Brain microvascular endothelial cell (primary cell): ENCODE results near the gene CHCHD3.

Source experiments
- DNase-seq: peaks from one replicate; pipeline ENCODE4 v3.0.0-alpha.2; 2020
- H3K27ac ChIP-seq: fragments of 250-450 bp; sonication (Bioruptor Pico); 2 replicates; pipeline ENCODE4 v1.5.1; 2020; ENCODE audit warnings: mild to moderate bottlenecking, moderate library complexity
- H3K27me3 ChIP-seq: fragments of 250-450 bp; sonication (Bioruptor Pico); replicated peaks from 2 replicates; pipeline ENCODE4 v1.5.1; 2020; ENCODE audit warnings: mild to moderate bottlenecking
- H3K36me3 ChIP-seq: fragments of 250-450 bp; sonication (Bioruptor Pico); replicated peaks from 2 replicates; pipeline ENCODE4 v1.5.1; 2020; ENCODE audit warnings: mild to moderate bottlenecking
- H3K4me3 ChIP-seq: 2 replicates; pipeline ENCODE4 v1.5.1; 2011; ENCODE audit warnings: low read depth, mild to moderate bottlenecking, control low read depth, low read length, moderate library complexity
- in situ Hi-C: cut with HindIII; loops from 2 replicates; pipeline ENCODE4 v1.10.0; 2017; ENCODE audit warnings: low sequenced_read_pairs, low pct_ligation_motif_present
- TF ChIP-seq, protein P1 (sequence below): IDR thresholded peaks from 2 replicates; pipeline ENCODE4 v1.5.1; 2011; ENCODE audit warnings: low read depth, mild to moderate bottlenecking, moderate library complexity, low read length, control low read depth, inconsistent platforms; ENCODE audit errors: missing control alignments

CHCHD3 gene

DNA sequence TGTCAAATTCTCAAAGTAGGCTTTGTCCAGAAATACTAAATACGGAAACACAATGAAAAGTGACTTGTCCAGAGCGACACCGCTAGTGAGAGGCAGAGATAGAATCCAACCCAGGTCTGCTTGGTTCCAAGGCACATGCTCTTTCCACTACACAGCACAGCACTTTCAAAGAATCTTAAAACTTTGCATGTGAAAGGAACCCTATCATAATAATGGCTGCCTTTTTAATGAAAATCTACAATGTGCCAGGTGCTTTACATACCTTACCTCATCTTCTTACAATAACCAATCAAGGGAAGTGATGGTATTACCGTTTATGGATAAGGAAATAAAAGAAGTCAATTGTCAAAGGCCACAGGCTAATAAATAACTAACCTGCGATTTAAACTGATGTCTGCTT, 2.6 kb downstream of the CHCHD3 start:
- Histone ChIP-seq H3K36me3 (no peaks in the 10 kb centered on the region), H3K4me3 (no peak overlapping the region), H3K27me3 (no peaks in the 10 kb centered on the region), H3K27ac (no peak overlapping the region)
- no peak for DNase-seq
- in situ Hi-C loops: no loop called here
- TF ChIP-seq, protein P1, sequence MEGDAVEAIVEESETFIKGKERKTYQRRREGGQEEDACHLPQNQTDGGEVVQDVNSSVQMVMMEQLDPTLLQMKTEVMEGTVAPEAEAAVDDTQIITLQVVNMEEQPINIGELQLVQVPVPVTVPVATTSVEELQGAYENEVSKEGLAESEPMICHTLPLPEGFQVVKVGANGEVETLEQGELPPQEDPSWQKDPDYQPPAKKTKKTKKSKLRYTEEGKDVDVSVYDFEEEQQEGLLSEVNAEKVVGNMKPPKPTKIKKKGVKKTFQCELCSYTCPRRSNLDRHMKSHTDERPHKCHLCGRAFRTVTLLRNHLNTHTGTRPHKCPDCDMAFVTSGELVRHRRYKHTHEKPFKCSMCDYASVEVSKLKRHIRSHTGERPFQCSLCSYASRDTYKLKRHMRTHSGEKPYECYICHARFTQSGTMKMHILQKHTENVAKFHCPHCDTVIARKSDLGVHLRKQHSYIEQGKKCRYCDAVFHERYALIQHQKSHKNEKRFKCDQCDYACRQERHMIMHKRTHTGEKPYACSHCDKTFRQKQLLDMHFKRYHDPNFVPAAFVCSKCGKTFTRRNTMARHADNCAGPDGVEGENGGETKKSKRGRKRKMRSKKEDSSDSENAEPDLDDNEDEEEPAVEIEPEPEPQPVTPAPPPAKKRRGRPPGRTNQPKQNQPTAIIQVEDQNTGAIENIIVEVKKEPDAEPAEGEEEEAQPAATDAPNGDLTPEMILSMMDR: no peak

DNA sequence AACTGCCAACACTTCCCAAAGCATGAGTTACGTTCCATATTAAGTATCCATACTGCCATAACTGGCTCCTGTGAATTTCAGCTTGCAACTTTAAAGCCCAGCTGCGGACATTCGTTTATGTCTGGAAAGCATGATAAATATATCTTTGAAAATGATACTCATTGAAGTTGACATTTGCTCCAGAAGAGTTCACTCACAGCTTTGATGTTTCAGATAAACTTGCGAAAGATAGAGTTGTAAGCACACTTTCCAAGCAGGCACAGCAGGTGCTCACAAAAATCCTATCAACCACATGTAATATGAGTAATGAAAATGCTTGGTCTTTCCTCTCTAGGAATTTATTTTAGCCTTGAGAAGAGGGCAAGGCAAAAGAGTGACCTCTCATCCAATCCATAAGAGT, 4.5 kb downstream of the CHCHD3 start:
- no peaks in the 10 kb centered on the region for H3K27me3 ChIP-seq
- H3K4me3 ChIP-seq: no peak overlapping the region
- in situ Hi-C loops: no loop called here
- no peak for DNase-seq
- TF ChIP-seq, protein P1: no peak
- H3K36me3 ChIP-seq: no peaks in the 10 kb centered on the region
- no peak overlapping the region for H3K27ac ChIP-seq

DNA sequence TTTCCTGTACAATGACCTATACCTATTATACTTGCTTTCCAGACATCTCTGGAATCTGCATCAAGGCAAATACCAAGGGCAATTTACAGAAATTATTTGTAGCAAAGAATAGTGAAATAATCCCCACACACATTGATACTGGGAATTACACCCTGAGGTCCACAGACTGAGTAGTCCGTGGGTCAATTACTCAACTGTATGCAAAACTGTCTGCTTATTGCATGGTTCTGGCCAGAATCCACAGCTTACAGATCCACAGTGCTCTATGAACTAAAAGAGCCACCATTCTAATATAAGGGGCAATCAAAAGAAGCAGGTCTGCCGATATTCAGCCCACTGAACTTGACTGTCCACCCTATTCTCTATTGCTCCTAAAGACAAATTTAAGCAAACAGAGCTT, 5.7 kb downstream of the CHCHD3 start:
- Histone ChIP-seq H3K4me3 (no peak overlapping the region), H3K36me3 (no peaks in the 10 kb centered on the region), H3K27ac (no peak overlapping the region), H3K27me3 (no peaks in the 10 kb centered on the region)
- in situ Hi-C loops: no loop called here
- no peak for DNase-seq
- TF ChIP-seq, protein P1: no peak

DNA sequence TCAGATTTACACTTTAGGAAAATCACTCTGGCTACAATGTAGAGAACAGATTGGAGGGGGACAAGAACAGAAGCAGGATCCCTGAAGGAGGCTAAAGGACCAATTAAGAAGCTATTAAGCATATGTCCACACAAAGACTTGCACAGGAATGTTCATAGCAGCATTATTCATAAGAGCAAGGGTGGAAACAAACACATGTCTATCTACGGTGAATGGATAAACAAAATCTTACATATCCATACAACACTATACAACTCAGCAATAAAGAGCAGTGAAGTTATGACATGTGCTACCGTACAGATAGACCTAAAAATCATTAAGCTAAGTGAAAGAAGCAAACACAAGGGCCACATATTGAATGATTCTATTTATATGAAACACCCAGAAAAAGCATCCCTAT, 10.4 kb downstream of the CHCHD3 start:
- no peak for DNase-seq
- in situ Hi-C loops: no loop called here
- Histone ChIP-seq H3K4me3 (no peak overlapping the region), H3K27ac (no peak overlapping the region), H3K27me3 (no peaks in the 10 kb centered on the region), H3K36me3 (no peaks in the 10 kb centered on the region)
- TF ChIP-seq, protein P1: no peak

DNA sequence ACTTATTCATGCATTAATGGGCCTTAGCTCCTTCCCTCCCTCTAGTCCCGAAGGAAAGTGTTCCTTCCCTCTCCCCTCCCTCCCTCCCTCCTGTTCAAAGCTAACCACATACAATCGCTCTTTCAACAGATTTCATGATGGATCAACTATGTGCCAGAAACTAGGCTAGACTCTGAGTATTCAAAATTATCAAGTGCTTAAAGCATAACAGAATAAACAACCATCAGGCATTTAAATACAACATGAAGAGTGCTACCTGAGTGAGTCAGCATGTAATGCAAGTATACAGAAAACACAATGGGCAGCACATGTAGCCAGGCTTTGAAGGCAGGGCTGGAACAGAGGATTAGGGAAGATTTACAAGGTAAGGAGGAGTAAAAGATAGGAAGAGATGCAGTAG, 11.3 kb downstream of the CHCHD3 start:
- TF ChIP-seq, protein P1: no peak
- Histone ChIP-seq H3K36me3 (no peaks in the 10 kb centered on the region), H3K27ac (no peak overlapping the region), H3K27me3 (no peaks in the 10 kb centered on the region), H3K4me3 (no peak overlapping the region)
- in situ Hi-C loops: no loop called here
- DNase-seq: no peak

DNA sequence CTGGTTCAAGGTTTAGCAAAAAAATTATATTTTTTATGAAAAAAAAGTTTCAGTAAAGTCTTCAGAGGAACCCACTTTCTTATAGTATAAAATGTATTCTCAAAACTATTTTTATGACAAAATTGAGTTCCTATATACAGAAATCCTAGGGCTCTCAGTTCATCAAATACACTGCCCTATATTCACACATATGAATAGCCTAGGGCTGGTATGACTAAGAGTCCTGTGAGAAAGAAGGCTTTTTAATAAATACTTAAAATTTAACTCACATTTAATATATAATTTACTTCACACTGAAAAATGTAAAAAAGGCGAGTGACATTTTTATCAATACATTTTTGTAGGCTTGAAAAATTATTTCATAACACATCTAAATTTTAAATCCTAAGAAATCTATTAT, 16.6 kb downstream of the CHCHD3 start:
- H3K4me3 ChIP-seq: no peak overlapping the region
- H3K27ac ChIP-seq: no peak overlapping the region
- no peaks in the 10 kb centered on the region for H3K27me3 ChIP-seq
- no peaks in the 10 kb centered on the region for H3K36me3 ChIP-seq
- TF ChIP-seq, protein P1: no peak
- in situ Hi-C loops: no loop called here
- DNase-seq: no peak
